CD4-positive, alpha-beta memory T cell (primary cell): ENCODE data around the gene PLCD4. TPM values are rescaled to one million over a fixed set of nuclear protein-coding genes. Genes with fewer than 3 reads are reported as not detected.

ENCODE experiments used
- CTCF ChIA-PET: fragments of 350-600 bp; sonication (Branson Sonifier 250); formaldehyde crosslinking; loops from one replicate; lab custom pipeline; 2021; ENCODE audit warnings: inconsistent platforms; ENCODE audit not compliant: partially characterized antibody; lab: Charles Lee
- POLR2A ChIA-PET: fragments of 350-600 bp; sonication (Branson Sonifier 250); formaldehyde crosslinking; loops from one replicate; lab custom pipeline; 2021; ENCODE audit not compliant: partially characterized antibody; lab: Charles Lee
- DNase-seq, 5 donors: peaks; one replicate each; pipeline versions ENCODE4 v3.0.0 to v3.0.0-alpha.2; 2020 to 2022; ENCODE audit warnings: mixed read lengths in 1 of 5
- H3K27ac ChIP-seq: one replicate; pipeline ENCODE4 v1.7.0; 2013; ENCODE audit warnings: low read depth, low read length
- H3K27me3 ChIP-seq: 2 replicates; pipeline ENCODE4 v1.7.0; 2013; ENCODE audit warnings: mild to moderate bottlenecking, low read length, moderate library complexity; ENCODE audit not compliant: insufficient read depth
- H3K36me3 ChIP-seq: 2 replicates; pipeline ENCODE4 v1.7.0; 2013; ENCODE audit warnings: mild to moderate bottlenecking, low read length, moderate library complexity; ENCODE audit not compliant: insufficient read depth
- H3K4me1 ChIP-seq: 2 replicates; pipeline ENCODE4 v1.7.0; 2013; ENCODE audit warnings: mild to moderate bottlenecking, low read length, moderate library complexity; ENCODE audit not compliant: insufficient read depth
- H3K4me3 ChIP-seq, 2 donors: one replicate each; pipeline ENCODE4 v1.7.0; 2013; ENCODE audit warnings: low read length in 2 of 2, mild to moderate bottlenecking in 1 of 2
- H3K9me3 ChIP-seq, 2 donors: one replicate each; pipeline ENCODE4 v1.7.0; 2013; ENCODE audit warnings: low read length in 2 of 2, control low read depth in 1 of 2; ENCODE audit not compliant: control insufficient read depth in 1 of 2
- H3K27ac Mint-ChIP-seq, 7 donors: one replicate each; pipeline ENCODE4 v1.8.0; 2020 to 2021; ENCODE audit warnings: mixed read lengths in 7 of 7, mild to moderate bottlenecking in 6 of 7, inconsistent platforms in 3 of 7, moderate library complexity in 3 of 7
- H3K27me3 Mint-ChIP-seq, 2 donors: one replicate each; pipeline ENCODE4 v1.8.0; 2020 to 2021; ENCODE audit warnings: mixed read lengths in 2 of 2
- H3K36me3 Mint-ChIP-seq, 2 donors: one replicate each; pipeline ENCODE4 v1.8.0; 2020 to 2021; ENCODE audit warnings: mixed read lengths in 2 of 2, inconsistent platforms in 1 of 2, mild to moderate bottlenecking in 1 of 2
- H3K4me1 Mint-ChIP-seq, 4 donors: one replicate each; pipeline ENCODE4 v1.8.0; 2020 to 2021; ENCODE audit warnings: mixed read lengths in 4 of 4, mild to moderate bottlenecking in 1 of 4
- H3K4me3 Mint-ChIP-seq, 8 donors: one replicate each; pipeline ENCODE4 v1.8.0; 2020 to 2021; ENCODE audit warnings: mixed read lengths in 8 of 8, mild to moderate bottlenecking in 7 of 8, moderate library complexity in 6 of 8, inconsistent platforms in 3 of 8
- H3K9me3 Mint-ChIP-seq, 8 donors: one replicate each; pipeline ENCODE4 v1.8.0; 2020 to 2021; ENCODE audit warnings: mixed read lengths in 8 of 8, mild to moderate bottlenecking in 5 of 8, inconsistent platforms in 3 of 8, moderate library complexity in 1 of 8
- intact Hi-C: fragments of 100-400 bp; cut with micrococcal nuclease; formaldehyde crosslinking; loops from one replicate; pipeline ENCODE4 v1.15.1; 2023
- polyA plus RNA-seq, 2 donors: library from polyadenylated mRNA; unstranded; fragments of 300-500 nt; fragmentation: Illumina TruSeq; gene quantifications; one replicate each; pipeline ENCODE4 v1.2.3, GENCODE V29; 2021
- total RNA-seq, 2 experiments: library from RNA; stranded (reverse); gene quantifications; one replicate each; pipeline ENCODE4 v1.2.3, GENCODE V29; 2021

The PLCD4 gene
- total and polyA plus RNA-seq, 4 experiments from 2014 or later = 0.26 to 0.49 (median 0.30) TPM; not detected in 1

DNA sequence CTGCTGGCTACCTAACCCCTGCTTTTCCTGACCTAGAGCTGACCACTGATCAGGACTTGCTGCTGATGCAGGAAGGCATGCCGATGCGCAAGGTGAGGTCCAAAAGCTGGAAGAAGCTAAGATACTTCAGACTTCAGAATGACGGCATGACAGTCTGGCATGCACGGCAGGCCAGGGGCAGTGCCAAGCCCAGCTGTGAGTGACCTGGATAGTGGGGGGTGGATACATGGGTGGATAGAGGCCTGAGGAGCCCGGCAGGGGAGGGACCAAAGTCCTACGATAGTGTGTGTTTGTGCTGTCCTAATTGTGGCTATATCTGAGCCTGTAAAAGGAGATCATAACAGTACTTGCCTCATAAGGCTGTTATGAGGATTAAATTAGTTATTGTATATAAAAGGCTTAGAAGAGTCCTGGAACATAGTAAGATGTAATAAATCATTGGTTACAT, 8.2 kb downstream of the PLCD4 start:
- H3K9me3 ChIP-seq = no peaks in the 10 kb centered on the region
- H3K27me3 Mint-ChIP-seq = peaks cover 0 to 2% of the 10 kb centered on the region in 2 donors
- DNase-seq = no peak
- H3K36me3 Mint-ChIP-seq = no peaks in the 10 kb centered on the region
- H3K27ac Mint-ChIP-seq = no peak overlapping the region
- H3K4me3 Mint-ChIP-seq = no peak overlapping the region
- no peaks in the 10 kb centered on the region for H3K9me3 Mint-ChIP-seq
- ChIA-PET POLR2A (no interaction called here), CTCF (interaction anchor here (1.0 kb wide), 1 partner anchor 9 kb away, joined by 3 read pairs; the partner anchor contains the start of gene PLCD4)
- no peaks in the 10 kb centered on the region for H3K4me1 ChIP-seq
- no peak overlapping the region for H3K4me3 ChIP-seq
- no peak overlapping the region for H3K27ac ChIP-seq
- H3K36me3 ChIP-seq = no peaks in the 10 kb centered on the region
- H3K4me1 Mint-ChIP-seq = no peaks in the 10 kb centered on the region
- intact Hi-C loops = no loop called here
- no peaks in the 10 kb centered on the region for H3K27me3 ChIP-seq

GRCh38 chr2:218618102-218618860, 10.6 kb downstream of the PLCD4 start:
- H3K9me3 ChIP-seq = no peaks in the 10 kb centered on the region
- no peaks in the 10 kb centered on the region for H3K4me1 ChIP-seq
- H3K4me1 Mint-ChIP-seq = no peaks in the 10 kb centered on the region
- no peak for DNase-seq
- no peaks in the 10 kb centered on the region for H3K27me3 ChIP-seq
- POLR2A ChIA-PET = no interaction called here
- CTCF ChIA-PET = interaction anchor here (1.4 kb wide), 1 partner anchor 10 kb away, joined by 5 read pairs; no protein-coding TSS in a partner anchor
- H3K27me3 Mint-ChIP-seq = no peaks in the 10 kb centered on the region
- no peak overlapping the region for H3K4me3 Mint-ChIP-seq
- H3K27ac Mint-ChIP-seq = no peak overlapping the region
- H3K9me3 Mint-ChIP-seq = peaks cover 0 to 2% (median 0%) of the 10 kb centered on the region in 8 donors
- no peak overlapping the region for H3K4me3 ChIP-seq
- intact Hi-C loops = no loop called here
- no peaks in the 10 kb centered on the region for H3K36me3 ChIP-seq
- no peak overlapping the region for H3K27ac ChIP-seq
- no peaks in the 10 kb centered on the region for H3K36me3 Mint-ChIP-seq

GRCh38 chr2:218621007-218621406, 13.3 kb downstream of the PLCD4 start:
- H3K36me3 Mint-ChIP-seq = no peaks in the 10 kb centered on the region
- H3K4me3 ChIP-seq = no peak overlapping the region
- no peaks in the 10 kb centered on the region for H3K36me3 ChIP-seq
- H3K9me3 Mint-ChIP-seq = peaks cover 0 to 2% (median 0%) of the 10 kb centered on the region in 8 donors
- no peaks in the 10 kb centered on the region for H3K4me1 Mint-ChIP-seq
- intact Hi-C loops = no loop called here
- POLR2A ChIA-PET = no interaction called here
- no peak overlapping the region for H3K4me3 Mint-ChIP-seq
- CTCF ChIA-PET = no interaction called here
- no peaks in the 10 kb centered on the region for H3K27me3 ChIP-seq
- H3K27ac ChIP-seq = no peak overlapping the region
- H3K27me3 Mint-ChIP-seq = no peaks in the 10 kb centered on the region
- no peaks in the 10 kb centered on the region for H3K4me1 ChIP-seq
- H3K9me3 ChIP-seq = no peaks in the 10 kb centered on the region
- H3K27ac Mint-ChIP-seq = no peak overlapping the region
- no peak for DNase-seq

GRCh38 chr2:218622606-218623365, 15.1 kb downstream of the PLCD4 start:
- intact Hi-C loops = no loop called here
- no peak overlapping the region for H3K4me3 ChIP-seq
- H3K4me3 Mint-ChIP-seq = no peak overlapping the region
- H3K9me3 Mint-ChIP-seq = peaks cover 0 to 2% (median 0%) of the 10 kb centered on the region in 8 donors
- POLR2A ChIA-PET = no interaction called here
- no peaks in the 10 kb centered on the region for H3K27me3 Mint-ChIP-seq
- no peaks in the 10 kb centered on the region for H3K36me3 Mint-ChIP-seq
- no peaks in the 10 kb centered on the region for H3K4me1 ChIP-seq
- H3K27ac Mint-ChIP-seq = peak overlapping the region in 1 of 7 donors; percentile 70
- no peaks in the 10 kb centered on the region for H3K36me3 ChIP-seq
- H3K27ac ChIP-seq = no peak overlapping the region
- CTCF ChIA-PET = no interaction called here
- DNase-seq = no peak
- no peaks in the 10 kb centered on the region for H3K27me3 ChIP-seq
- no peaks in the 10 kb centered on the region for H3K4me1 Mint-ChIP-seq
- no peaks in the 10 kb centered on the region for H3K9me3 ChIP-seq

- intact Hi-C loops = no loop called here
- no peaks in the 10 kb centered on the region for H3K4me1 ChIP-seq
- H3K27ac ChIP-seq = no peak overlapping the region
- H3K27me3 ChIP-seq = no peaks in the 10 kb centered on the region
- Mint-ChIP-seq H3K27me3 (no peaks in the 10 kb centered on the region), H3K4me1 (no peaks in the 10 kb centered on the region), H3K9me3 (peaks cover 0 to 2% (median 0%) of the 10 kb centered on the region in 8 donors), H3K27ac (no peak overlapping the region), H3K4me3 (no peak overlapping the region), H3K36me3 (no peaks in the 10 kb centered on the region)
- CTCF ChIA-PET = no interaction called here
- POLR2A ChIA-PET = no interaction called here
- no peaks in the 10 kb centered on the region for H3K36me3 ChIP-seq
- H3K4me3 ChIP-seq = no peak overlapping the region
- DNase-seq = no peak
- H3K9me3 ChIP-seq = no peaks in the 10 kb centered on the region
These were observed 15.6 kb downstream of the PLCD4 start for GRCh38 chr2:218623366-218623705.

DNA sequence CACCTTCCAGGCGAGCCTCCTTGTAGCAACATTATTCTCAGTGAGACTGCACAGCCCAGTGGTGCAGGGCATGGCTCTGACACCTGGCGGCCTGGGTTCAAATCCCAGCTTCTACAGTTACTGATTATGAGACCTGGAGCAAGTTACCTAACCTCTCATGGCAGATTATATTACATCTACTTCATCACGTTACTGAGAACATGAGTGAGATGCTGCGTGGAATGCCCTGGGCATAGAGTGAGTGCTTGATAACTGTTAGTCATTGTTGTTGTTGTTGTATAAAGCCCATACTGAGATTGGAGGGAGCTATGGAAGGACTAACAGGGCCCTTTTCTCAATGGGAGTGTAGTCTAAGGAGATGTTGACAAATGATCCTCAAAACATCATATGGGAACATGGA, 18.7 kb downstream of the PLCD4 start:
- no peak overlapping the region for H3K4me3 ChIP-seq
- no peaks in the 10 kb centered on the region for H3K4me1 ChIP-seq
- DNase-seq = no peak
- Mint-ChIP-seq H3K9me3 (peaks cover 0 to 2% (median 0%) of the 10 kb centered on the region in 8 donors), H3K27ac (no peak overlapping the region), H3K36me3 (no peaks in the 10 kb centered on the region), H3K27me3 (no peaks in the 10 kb centered on the region), H3K4me1 (no peaks in the 10 kb centered on the region), H3K4me3 (no peak overlapping the region)
- no peak overlapping the region for H3K27ac ChIP-seq
- ChIA-PET POLR2A (interaction anchor here (0.6 kb wide), 1 partner anchor 45 kb away, joined by 3 read pairs; the partner anchor contains the start of genes RNF25 and STK36), CTCF (no interaction called here)
- intact Hi-C loops = no loop called here
- no peaks in the 10 kb centered on the region for H3K27me3 ChIP-seq
- no peaks in the 10 kb centered on the region for H3K9me3 ChIP-seq
- no peaks in the 10 kb centered on the region for H3K36me3 ChIP-seq

DNA sequence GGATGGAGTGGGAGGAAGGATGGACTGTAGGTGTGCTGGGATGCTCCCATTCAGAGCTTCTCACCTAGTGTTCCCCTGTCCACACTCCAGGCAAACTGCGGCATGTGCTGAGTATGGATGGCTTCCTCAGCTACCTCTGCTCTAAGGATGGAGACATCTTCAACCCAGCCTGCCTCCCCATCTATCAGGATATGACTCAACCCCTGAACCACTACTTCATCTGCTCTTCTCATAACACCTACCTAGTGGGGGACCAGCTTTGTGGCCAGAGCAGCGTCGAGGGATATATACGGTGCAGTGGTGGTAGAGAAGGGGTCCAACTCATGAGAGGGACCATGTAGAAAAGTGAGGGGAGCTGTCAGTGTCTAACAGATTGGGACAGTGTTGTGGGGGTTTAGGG, 20.2 kb downstream of the PLCD4 start:
- CTCF ChIA-PET = interaction anchor here (1.2 kb wide), 1 partner anchor 10 kb away, joined by 5 read pairs; no protein-coding TSS in a partner anchor
- Histone ChIP-seq H3K4me1 (no peaks in the 10 kb centered on the region), H3K9me3 (no peaks in the 10 kb centered on the region), H3K4me3 (no peak overlapping the region), H3K27me3 (no peaks in the 10 kb centered on the region), H3K27ac (no peak overlapping the region), H3K36me3 (no peaks in the 10 kb centered on the region)
- Mint-ChIP-seq H3K4me1 (no peaks in the 10 kb centered on the region), H3K27me3 (no peaks in the 10 kb centered on the region), H3K4me3 (no peak overlapping the region), H3K27ac (no peak overlapping the region), H3K9me3 (peaks cover 0 to 2% (median 0%) of the 10 kb centered on the region in 8 donors), H3K36me3 (peaks cover 0 to 4% of the 10 kb centered on the region in 2 donors)
- POLR2A ChIA-PET = no interaction called here
- intact Hi-C loops = no loop called here
- DNase-seq = no peak
